ENCODE data around the gene PIPOX.

Gene PIPOX

DNA sequence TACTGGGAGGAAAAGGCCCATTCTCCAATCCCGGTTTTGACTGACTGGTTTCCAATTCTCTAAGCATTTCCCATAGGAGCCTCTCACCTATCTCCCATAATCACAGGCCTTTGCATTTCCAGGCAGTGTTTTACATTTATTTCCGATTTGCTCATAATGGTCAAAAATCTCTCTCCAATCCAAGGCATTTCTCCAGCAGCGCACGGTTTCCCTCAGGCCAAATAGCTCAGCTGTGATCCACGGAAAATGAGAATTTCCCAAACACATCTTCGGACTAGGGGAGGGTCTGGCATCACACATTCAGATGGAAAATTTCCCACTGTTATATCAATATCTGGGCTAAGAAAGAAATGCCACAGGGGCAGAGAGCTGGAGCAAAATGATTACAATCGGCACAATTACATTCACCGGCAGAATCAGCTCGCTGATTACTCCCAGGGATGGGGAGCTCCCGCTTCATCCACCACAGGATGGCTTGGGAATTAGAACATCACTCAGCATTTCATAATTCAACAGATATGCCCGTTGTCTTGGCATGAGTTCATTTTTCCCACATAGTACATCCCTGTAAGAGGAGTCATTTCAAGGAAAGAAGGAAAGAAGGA, 6.7 kb downstream of the PIPOX start:
- Histone ChIP-seq H3K36me3 (ENCODE audit: insufficient read depth, low read length) (peaks cover 10% of the 10 kb centered on the region; the same call in 1 of the 2 replicates), H3K4me3 (ENCODE audit: low read length) (no peak overlapping the region), H3K27me3 (ENCODE audit: insufficient read depth, low read length) (no peaks in the 10 kb centered on the region), H3K9me3 (ENCODE audit: insufficient read depth, low read depth, low read length) (no peaks in the 10 kb centered on the region), H3K4me1 (ENCODE audit: insufficient read depth, low read length) (peaks cover 16% of the 10 kb centered on the region), H3K9ac (ENCODE audit: low read depth, low read length) (no peak overlapping the region), H3K27ac (ENCODE audit: low read depth, low read length) (no peak overlapping the region)
- WGBS = 89% methylated on average over 11 of the region's 11 CpGs

DNA sequence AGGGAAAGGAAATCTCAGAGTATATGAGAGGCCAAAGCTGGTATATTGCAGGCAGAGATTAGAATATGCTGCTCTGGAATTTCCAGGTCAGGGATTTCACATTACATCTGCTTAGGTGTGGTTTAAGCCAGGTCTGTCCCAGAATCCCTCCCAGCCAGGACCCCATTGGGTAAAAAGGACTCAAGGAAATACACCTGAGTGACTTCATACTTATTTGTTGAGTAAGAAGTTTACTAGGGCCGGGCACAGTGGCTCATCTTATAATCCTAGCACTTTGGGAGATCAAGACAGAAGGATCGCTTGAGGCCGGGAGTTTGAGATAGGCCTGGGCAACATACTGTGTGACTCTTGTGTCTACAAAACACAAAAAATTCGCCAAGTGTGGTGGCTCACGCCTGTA, 7.2 kb downstream of the PIPOX start:
- Histone ChIP-seq H3K27ac (ENCODE audit: low read depth, low read length) (no peak overlapping the region), H3K9ac (ENCODE audit: low read depth, low read length) (no peak overlapping the region), H3K36me3 (ENCODE audit: insufficient read depth, low read length) (peaks cover 9% of the 10 kb centered on the region; the same call in 1 of the 2 replicates), H3K9me3 (ENCODE audit: insufficient read depth, low read depth, low read length) (no peaks in the 10 kb centered on the region), H3K4me3 (ENCODE audit: low read length) (no peak overlapping the region), H3K4me1 (ENCODE audit: insufficient read depth, low read length) (peaks cover 16% of the 10 kb centered on the region), H3K27me3 (ENCODE audit: insufficient read depth, low read length) (no peaks in the 10 kb centered on the region)
- 93% methylated on average over 5 of the region's 5 CpGs for WGBS

DNA sequence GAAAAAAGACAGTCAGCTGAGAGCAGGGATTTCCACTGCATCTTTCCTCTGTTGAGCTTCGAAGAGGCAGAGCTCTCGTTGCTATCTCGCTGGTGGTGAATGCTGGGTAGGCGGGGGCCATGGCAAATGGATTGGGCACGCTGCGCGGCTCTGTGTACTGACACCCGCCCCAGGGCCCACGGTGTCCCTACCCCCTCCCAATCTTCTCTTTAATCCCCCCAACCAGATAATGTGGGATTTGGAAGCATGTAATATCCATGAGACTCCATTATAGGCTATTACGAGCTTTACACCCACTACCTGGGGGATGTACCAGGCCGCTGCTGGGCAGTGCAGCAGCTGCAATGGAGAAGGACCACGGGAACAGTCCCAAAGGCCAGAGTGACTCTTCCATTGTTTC, 8.3 kb downstream of the PIPOX start:
- Histone ChIP-seq H3K9ac (ENCODE audit: low read depth, low read length) (no peak overlapping the region), H3K9me3 (ENCODE audit: insufficient read depth, low read depth, low read length) (no peaks in the 10 kb centered on the region), H3K4me3 (ENCODE audit: low read length) (no peak overlapping the region), H3K36me3 (ENCODE audit: insufficient read depth, low read length) (0 out of 2 replicates have a peak, but pooled peaks cover 11% of the 10 kb centered on the region), H3K27me3 (ENCODE audit: insufficient read depth, low read length) (no peaks in the 10 kb centered on the region), H3K27ac (ENCODE audit: low read depth, low read length) (no peak overlapping the region), H3K4me1 (ENCODE audit: insufficient read depth, low read length) (peaks cover 16% of the 10 kb centered on the region)
- WGBS = 88% methylated on average over 11 of the region's 12 CpGs

DNA sequence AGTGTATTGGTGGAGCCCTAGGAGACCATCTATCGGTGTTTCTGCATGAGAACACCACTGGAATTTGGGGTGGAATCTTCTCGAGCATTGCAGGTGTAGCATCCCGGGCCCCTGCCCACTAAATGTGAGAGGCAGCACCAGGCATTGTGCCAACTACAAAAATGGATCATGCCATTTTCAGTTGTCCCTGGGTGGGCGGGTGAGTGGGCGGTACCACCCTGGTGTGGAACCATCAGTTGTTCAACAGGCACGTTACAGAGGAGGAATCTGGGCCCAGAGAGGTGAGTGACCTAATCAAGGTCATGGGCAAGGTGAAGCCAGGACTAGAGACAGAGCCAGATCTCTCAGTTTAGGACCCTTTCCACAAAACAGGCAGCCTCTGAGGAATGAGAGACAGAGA, 8.8 kb downstream of the PIPOX start:
- Histone ChIP-seq H3K27me3 (ENCODE audit: insufficient read depth, low read length) (no peaks in the 10 kb centered on the region), H3K4me1 (ENCODE audit: insufficient read depth, low read length) (peaks cover 16% of the 10 kb centered on the region), H3K4me3 (ENCODE audit: low read length) (no peak overlapping the region), H3K9me3 (ENCODE audit: insufficient read depth, low read depth, low read length) (no peaks in the 10 kb centered on the region), H3K36me3 (ENCODE audit: insufficient read depth, low read length) (0 out of 2 replicates have a peak, but pooled peaks cover 11% of the 10 kb centered on the region), H3K27ac (ENCODE audit: low read depth, low read length) (no peak overlapping the region), H3K9ac (ENCODE audit: low read depth, low read length) (no peak overlapping the region)
- 87% methylated on average over 6 of the region's 6 CpGs for WGBS

DNA sequence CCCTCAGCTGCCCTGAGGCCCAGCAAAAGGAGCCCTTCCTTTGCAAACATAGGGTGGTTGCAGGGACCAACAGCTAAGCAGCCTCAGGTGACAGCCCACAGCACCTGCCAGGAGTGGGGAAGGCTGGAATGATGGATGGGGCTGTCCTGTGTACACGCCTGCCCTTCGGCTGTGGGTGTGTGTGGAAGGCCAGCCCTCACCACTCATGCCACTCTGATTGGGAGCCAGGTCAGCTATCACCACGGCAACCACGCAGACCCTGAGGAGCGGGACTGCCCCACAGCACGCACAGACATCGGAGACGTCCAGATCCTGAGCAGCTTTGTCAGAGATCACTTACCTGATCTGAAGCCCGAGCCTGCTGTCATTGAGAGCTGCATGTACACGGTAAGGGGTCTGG, 11.9 kb downstream of the PIPOX start:
- H3K4me3 ChIP-seq (ENCODE audit: low read length) = no peak overlapping the region
- no peaks in the 10 kb centered on the region for H3K27me3 ChIP-seq (ENCODE audit: insufficient read depth, low read length)
- H3K4me1 ChIP-seq (ENCODE audit: insufficient read depth, low read length) = no peaks in the 10 kb centered on the region
- 91% methylated on average over 10 of the region's 10 CpGs for WGBS
- H3K27ac ChIP-seq (ENCODE audit: low read depth, low read length) = no peak overlapping the region
- H3K36me3 ChIP-seq (ENCODE audit: insufficient read depth, low read length) = 0 out of 2 replicates have a peak, but pooled peaks cover 11% of the 10 kb centered on the region
- no peak overlapping the region for H3K9ac ChIP-seq (ENCODE audit: low read depth, low read length)
- no peaks in the 10 kb centered on the region for H3K9me3 ChIP-seq (ENCODE audit: insufficient read depth, low read depth, low read length)

DNA sequence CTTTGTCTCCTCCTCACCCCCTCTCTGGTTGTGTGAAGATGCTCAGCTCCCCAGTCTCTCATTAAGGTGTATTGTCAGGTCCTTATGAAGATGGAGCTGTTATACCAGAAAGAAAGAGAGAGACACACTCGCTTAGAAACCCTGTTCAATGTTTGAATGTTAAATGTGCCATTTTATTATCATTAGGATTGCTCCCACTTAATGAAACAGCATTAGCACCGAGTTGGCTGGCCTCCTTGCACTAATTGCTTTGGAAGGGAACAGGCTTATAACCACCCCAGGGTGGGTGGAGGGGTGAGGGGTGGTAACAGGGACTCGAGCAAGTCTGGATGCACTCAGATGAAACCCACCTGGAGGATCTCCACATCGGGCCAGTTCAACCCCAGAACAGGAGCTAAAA, 14.4 kb downstream of the PIPOX start:
- H3K36me3 ChIP-seq (ENCODE audit: insufficient read depth, low read length) = 0 out of 2 replicates have a peak, but pooled peaks cover 11% of the 10 kb centered on the region
- H3K4me3 ChIP-seq (ENCODE audit: low read length) = no peak overlapping the region
- H3K4me1 ChIP-seq (ENCODE audit: insufficient read depth, low read length) = peaks cover 24% of the 10 kb centered on the region
- H3K27ac ChIP-seq (ENCODE audit: low read depth, low read length) = no peak overlapping the region
- H3K9me3 ChIP-seq (ENCODE audit: insufficient read depth, low read depth, low read length) = no peaks in the 10 kb centered on the region
- no peak overlapping the region for H3K9ac ChIP-seq (ENCODE audit: low read depth, low read length)
- no peaks in the 10 kb centered on the region for H3K27me3 ChIP-seq (ENCODE audit: insufficient read depth, low read length)
- 89% methylated on average over 4 of the region's 4 CpGs for WGBS

DNA sequence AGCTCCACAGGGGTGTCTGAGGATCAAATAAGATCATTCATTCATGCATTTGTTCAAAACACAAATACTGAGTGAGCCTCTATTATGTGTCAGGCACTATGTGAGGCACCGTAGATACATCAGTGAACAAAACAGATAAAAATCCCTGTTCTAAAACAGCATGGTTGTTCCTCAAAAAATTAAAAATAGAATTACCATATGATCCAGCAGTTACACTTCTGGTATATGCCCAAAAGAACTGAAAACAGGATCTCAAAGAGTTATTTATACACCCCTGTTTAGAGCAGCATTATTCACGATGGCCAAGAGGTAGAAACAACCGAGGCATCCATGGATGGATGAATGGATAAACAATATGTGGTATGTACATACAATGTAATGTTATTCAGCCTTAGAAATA, 15.4 kb downstream of the PIPOX start:
- no peaks in the 10 kb centered on the region for H3K9me3 ChIP-seq (ENCODE audit: insufficient read depth, low read depth, low read length)
- no peak overlapping the region for H3K9ac ChIP-seq (ENCODE audit: low read depth, low read length)
- no peak overlapping the region for H3K27ac ChIP-seq (ENCODE audit: low read depth, low read length)
- peaks cover 32% of the 10 kb centered on the region for H3K4me1 ChIP-seq (ENCODE audit: insufficient read depth, low read length)
- WGBS = 95% methylated on average over 3 of the region's 3 CpGs
- no peaks in the 10 kb centered on the region for H3K27me3 ChIP-seq (ENCODE audit: insufficient read depth, low read length)
- no peak overlapping the region for H3K4me3 ChIP-seq (ENCODE audit: low read length)
- 0 out of 2 replicates have a peak, but pooled peaks cover 11% of the 10 kb centered on the region for H3K36me3 ChIP-seq (ENCODE audit: insufficient read depth, low read length)

DNA sequence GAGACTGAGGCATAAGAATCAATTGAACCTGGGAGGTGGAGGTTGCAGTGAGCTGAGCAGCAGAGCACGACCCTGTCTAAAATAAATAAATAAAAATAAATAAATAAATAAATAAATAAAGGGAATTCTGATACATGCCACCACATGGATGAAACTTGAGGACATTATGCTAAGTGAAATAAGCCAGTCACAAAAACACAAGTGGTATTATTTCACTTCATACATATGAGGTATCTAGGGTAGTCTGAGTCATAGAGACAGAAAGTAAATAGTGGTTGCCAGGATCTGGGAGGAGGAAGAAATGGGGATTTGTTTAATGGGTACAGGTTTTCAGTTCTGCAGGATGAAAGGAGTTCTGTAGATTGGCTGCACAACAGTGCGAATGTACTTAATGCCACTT, 16.3 kb downstream of the PIPOX start:
- no peak overlapping the region for H3K9ac ChIP-seq (ENCODE audit: low read depth, low read length)
- WGBS = 97% methylated on average over 1 of the region's 2 CpGs

DNA sequence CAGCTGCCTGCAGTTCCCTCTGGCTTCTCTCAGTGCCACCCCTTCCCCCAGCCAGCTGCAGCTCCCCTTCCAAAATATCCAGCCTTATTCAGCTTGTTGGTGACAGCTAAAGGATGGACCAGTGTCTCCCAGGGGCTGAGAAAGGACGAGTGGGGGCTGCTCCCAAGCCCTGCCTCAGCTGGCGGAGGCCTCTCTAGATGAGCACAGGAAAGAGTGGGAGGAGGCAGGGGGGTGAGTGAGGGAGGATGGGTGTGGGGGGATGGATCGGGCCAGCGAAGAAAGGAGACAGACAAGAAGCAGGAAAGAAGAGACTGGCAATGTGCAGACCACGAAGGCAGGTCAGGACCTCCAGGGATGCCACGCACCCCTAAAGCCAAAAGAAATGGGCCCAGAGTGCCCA, 17.5 kb downstream of the PIPOX start:
- Histone ChIP-seq H3K9me3 (ENCODE audit: insufficient read depth, low read depth, low read length) (no peaks in the 10 kb centered on the region), H3K27me3 (ENCODE audit: insufficient read depth, low read length) (no peaks in the 10 kb centered on the region), H3K4me3 (ENCODE audit: low read length) (no peak overlapping the region), H3K4me1 (ENCODE audit: insufficient read depth, low read length) (peaks cover 32% of the 10 kb centered on the region), H3K27ac (ENCODE audit: low read depth, low read length) (no peak overlapping the region), H3K36me3 (ENCODE audit: insufficient read depth, low read length) (no peaks in the 10 kb centered on the region), H3K9ac (ENCODE audit: low read depth, low read length) (no peak overlapping the region)
- 61% methylated on average over 6 of the region's 6 CpGs for WGBS

More for the DNA sequence above, 16.3 kb downstream of the PIPOX start:
- Histone ChIP-seq H3K27ac (ENCODE audit: low read depth, low read length) (no peak overlapping the region), H3K4me3 (ENCODE audit: low read length) (no peak overlapping the region), H3K9me3 (ENCODE audit: insufficient read depth, low read depth, low read length) (no peaks in the 10 kb centered on the region), H3K4me1 (ENCODE audit: insufficient read depth, low read length) (peaks cover 32% of the 10 kb centered on the region), H3K36me3 (ENCODE audit: insufficient read depth, low read length) (0 out of 2 replicates have a peak, but pooled peaks cover 9% of the 10 kb centered on the region), H3K27me3 (ENCODE audit: insufficient read depth, low read length) (no peaks in the 10 kb centered on the region)

DNA sequence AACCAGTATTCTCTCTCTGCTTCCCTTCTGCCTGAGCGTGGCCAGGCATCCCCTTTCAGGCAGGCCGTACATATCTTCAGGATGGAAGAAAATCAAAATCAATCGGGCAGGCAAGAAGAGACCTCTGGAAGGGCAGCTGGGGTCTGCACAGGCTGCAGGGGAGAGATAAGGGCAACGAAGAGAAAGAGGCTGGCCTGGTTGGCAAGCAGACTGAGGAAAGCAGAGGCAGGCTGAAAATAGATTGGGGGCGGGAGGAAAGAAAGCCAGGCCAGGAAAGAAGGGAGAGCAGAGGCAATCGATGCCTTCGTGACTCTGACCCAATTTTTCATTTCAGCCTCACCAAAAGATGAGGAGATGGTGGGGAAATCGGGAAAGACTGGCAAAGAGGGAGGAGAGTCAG, 18.1 kb downstream of the PIPOX start:
- H3K36me3 ChIP-seq (ENCODE audit: insufficient read depth, low read length) = no peaks in the 10 kb centered on the region
- no peak overlapping the region for H3K9ac ChIP-seq (ENCODE audit: low read depth, low read length)
- 78% methylated on average over 8 of the region's 8 CpGs for WGBS
- H3K27ac ChIP-seq (ENCODE audit: low read depth, low read length) = no peak overlapping the region
- H3K4me3 ChIP-seq (ENCODE audit: low read length) = no peak overlapping the region
- H3K4me1 ChIP-seq (ENCODE audit: insufficient read depth, low read length) = peaks cover 32% of the 10 kb centered on the region
- H3K9me3 ChIP-seq (ENCODE audit: insufficient read depth, low read depth, low read length) = no peaks in the 10 kb centered on the region
- no peaks in the 10 kb centered on the region for H3K27me3 ChIP-seq (ENCODE audit: insufficient read depth, low read length)

DNA sequence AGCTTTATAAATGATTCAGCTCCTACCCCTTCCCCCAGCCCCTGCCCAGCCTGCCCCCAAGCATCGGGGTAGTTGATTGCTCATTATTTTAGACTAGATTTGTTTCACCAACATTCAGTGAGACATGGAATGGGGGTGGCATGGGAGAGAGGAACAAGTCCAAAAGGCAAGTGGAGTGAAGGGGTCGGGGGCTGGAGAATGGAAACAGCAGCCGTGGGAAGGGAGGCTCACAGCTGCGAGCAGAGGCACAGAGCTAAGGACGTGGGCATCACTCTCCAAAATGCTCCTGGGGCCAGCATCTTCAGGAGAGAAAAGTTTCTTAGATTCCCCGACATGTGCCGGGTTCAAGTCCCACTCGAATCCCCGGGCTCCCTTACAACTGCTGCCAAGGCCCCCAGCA, 19.3 kb downstream of the PIPOX start:
- WGBS = 82% methylated on average over 9 of the region's 9 CpGs
- no peaks in the 10 kb centered on the region for H3K36me3 ChIP-seq (ENCODE audit: insufficient read depth, low read length)
- H3K9me3 ChIP-seq (ENCODE audit: insufficient read depth, low read depth, low read length) = no peaks in the 10 kb centered on the region
- H3K9ac ChIP-seq (ENCODE audit: low read depth, low read length) = no peak overlapping the region
- no peak overlapping the region for H3K27ac ChIP-seq (ENCODE audit: low read depth, low read length)
- H3K4me3 ChIP-seq (ENCODE audit: low read length) = no peak overlapping the region
- peaks cover 38% of the 10 kb centered on the region for H3K4me1 ChIP-seq (ENCODE audit: insufficient read depth, low read length)
- H3K27me3 ChIP-seq (ENCODE audit: insufficient read depth, low read length) = no peaks in the 10 kb centered on the region

DNA sequence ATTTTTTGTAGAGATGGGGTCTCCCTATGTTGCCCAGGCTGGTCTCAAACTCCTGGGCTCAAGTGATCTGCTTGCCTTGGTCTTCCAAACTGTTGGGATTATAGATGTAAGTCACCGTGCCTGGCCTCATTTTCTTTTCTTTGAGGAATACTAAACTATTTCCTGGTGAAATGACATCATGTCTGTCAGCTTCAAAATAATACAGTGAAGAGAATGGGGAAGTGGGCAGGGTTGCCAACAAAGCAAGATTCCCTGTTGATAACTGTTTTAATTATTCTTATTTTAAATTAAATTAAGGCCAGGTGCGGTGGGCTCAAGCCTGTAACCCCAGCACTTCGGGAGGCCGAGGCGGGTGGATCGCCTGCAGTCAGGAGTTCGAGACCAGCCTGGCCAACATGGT, 21.1 kb downstream of the PIPOX start:
- 98% methylated on average over 7 of the region's 7 CpGs for WGBS
- H3K36me3 ChIP-seq (ENCODE audit: insufficient read depth, low read length) = no peaks in the 10 kb centered on the region
- no peaks in the 10 kb centered on the region for H3K9me3 ChIP-seq (ENCODE audit: insufficient read depth, low read depth, low read length)
- no peak overlapping the region for H3K4me3 ChIP-seq (ENCODE audit: low read length)
- peaks cover 38% of the 10 kb centered on the region for H3K4me1 ChIP-seq (ENCODE audit: insufficient read depth, low read length)
- no peak overlapping the region for H3K27ac ChIP-seq (ENCODE audit: low read depth, low read length)
- no peak overlapping the region for H3K9ac ChIP-seq (ENCODE audit: low read depth, low read length)
- H3K27me3 ChIP-seq (ENCODE audit: insufficient read depth, low read length) = no peaks in the 10 kb centered on the region
